ENCODE data around the gene CAST.

DNA sequence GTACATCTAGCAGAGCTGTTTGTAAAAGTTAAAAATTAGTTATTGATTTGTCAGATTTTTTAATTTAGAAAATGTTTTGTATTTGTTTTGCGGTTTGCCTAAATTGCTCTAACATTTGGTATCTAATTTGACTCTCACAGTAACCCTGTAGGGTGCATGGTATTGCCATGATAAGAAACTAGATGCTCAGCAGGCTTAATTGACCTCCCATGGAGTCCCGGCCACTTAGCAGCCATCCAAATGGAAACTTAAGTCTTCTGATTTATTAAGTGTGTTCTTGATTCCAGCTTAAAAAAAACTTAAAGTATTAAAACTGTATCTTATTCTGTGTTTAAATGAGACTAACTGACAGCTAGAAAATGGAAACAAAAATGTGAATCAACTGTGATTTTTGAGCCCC, 54.5 kb downstream of the CAST start:
- TF ChIP-seq EZH2 (IDR thresholded peaks at IDR 0.05; ENCODE audit: borderline replicate concordance, insufficient read depth, low read depth, low read length, poor library complexity, severe bottlenecking): no peak
- TF ChIP-seq, protein P1, sequence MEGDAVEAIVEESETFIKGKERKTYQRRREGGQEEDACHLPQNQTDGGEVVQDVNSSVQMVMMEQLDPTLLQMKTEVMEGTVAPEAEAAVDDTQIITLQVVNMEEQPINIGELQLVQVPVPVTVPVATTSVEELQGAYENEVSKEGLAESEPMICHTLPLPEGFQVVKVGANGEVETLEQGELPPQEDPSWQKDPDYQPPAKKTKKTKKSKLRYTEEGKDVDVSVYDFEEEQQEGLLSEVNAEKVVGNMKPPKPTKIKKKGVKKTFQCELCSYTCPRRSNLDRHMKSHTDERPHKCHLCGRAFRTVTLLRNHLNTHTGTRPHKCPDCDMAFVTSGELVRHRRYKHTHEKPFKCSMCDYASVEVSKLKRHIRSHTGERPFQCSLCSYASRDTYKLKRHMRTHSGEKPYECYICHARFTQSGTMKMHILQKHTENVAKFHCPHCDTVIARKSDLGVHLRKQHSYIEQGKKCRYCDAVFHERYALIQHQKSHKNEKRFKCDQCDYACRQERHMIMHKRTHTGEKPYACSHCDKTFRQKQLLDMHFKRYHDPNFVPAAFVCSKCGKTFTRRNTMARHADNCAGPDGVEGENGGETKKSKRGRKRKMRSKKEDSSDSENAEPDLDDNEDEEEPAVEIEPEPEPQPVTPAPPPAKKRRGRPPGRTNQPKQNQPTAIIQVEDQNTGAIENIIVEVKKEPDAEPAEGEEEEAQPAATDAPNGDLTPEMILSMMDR (IDR thresholded peaks at IDR 0.05): no peak
